C4-2B (cell line): ENCODE measurements around the gene NPTX1.

Experiments used
- H3K27ac ChIP-seq: fragments of 450-650 bp; 2 replicates; pipeline ENCODE4 v1.5.1; 2017
- CTCF ChIP-seq: fragments of 450-650 bp; conservative IDR thresholded peaks from 2 replicates; pipeline ENCODE4 v1.5.1; 2017; ENCODE audit warnings: mild to moderate bottlenecking
- ZFX ChIP-seq: fragments of 450-650 bp; IDR thresholded peaks from 2 replicates; pipeline ENCODE4 v1.6.1; 2017

Gene NPTX1

DNA sequence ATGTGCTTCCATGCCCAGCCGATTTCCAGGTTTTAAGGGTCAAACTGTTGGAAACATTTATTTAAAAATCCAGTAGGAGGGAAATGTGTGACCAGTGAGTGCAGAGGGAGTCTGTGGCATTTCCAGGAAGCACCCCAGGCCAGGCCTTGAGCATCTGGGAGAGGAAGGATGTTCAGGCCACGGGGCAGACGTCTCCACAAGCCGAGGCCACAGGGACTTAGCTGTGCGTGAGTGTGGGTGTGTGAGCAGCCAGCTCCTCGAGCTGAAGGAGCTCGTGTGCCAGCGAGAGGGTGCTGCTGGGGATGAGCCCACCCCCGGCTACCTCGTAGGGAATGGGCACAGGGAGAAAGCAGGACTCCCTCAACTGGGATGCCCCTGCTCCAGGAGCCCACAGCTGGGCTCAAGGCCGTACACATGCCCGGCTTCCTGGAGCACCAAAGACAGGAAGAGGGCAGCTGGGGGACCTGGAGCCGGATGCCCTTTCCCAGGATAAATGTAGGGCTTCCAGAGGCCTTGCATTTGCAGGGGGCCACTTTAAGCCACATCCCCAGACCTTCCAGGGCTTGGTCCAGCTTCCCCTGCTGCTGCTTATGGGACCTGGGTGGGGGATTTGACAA, 12.5 kb downstream of the NPTX1 start:
- no peak overlapping the region for H3K27ac ChIP-seq
- TF ChIP-seq CTCF (no peak), ZFX (no peak)

DNA sequence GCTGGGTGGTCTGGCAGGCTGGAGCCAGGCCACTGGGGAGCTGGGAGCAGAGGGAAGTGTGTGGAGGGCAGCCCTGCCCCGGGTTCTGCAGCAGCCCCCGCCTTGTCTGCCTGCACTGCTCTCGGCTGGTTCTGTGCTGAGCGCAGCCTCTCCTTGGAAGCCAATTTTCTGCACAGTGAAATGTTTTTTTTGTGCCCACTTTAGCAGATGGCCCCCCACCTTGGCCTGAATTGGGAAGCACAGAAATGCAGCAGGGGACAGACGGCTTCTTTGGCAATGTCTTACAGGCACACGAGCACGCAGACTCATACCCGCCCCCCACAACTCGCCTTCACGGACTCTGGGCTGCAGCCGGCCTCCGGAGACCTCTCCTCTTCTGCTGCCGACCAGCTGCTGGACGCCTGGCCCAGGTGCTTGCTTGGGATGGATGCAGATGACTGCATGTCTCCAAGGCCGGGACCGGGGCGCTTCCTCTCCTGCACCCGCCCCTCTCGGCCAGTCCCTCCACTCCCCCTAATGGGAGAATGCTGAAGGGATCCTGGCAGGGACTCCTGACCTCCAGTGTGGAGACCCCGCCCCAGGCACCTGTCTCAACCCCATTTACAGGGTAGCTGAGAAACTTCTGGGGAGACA, 14.8 kb downstream of the NPTX1 start:
- no peak for TF ChIP-seq ZFX
- TF ChIP-seq CTCF = no peak
- no peak overlapping the region for H3K27ac ChIP-seq

DNA sequence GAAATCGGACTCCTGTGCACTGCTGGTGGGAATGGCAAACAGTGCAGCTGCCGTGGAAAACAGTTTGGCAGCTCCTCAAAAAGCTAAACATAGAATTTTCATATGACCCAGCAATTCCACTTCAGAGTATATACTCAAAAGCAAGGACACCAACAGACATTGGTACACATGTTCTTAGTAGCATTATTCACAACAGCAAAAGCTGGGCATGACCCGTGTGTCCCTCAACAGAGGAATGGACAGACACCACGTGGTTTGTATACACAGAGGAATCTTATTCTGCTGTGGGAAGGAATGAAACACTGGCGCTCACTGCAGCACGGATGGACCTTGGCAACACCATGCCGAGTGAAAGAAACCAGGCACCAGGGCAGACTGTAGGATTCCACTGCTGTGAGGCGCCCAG, 16.0 kb downstream of the NPTX1 start:
- H3K27ac ChIP-seq = no peak overlapping the region
- TF ChIP-seq CTCF (no peak), ZFX (no peak)

DNA sequence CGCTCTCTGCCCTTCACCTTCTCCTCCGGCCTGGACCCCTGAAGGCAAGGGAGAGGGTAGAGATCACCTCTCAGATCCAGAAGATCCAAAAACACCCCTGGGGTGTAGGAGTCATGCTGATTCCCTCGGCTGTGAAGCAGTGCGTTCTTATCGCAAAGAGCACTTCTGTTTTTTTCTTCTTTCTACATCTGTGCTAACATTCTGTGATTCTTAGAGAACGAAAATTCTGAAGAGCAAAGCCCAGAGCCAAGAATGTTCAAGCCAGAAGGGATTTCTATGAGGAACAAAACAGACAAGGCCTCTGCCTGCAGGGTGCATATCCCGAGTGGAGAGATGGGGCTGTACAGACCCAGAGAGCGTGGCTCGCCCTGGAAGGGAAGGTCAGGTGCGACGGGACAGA, 17.2 kb downstream of the NPTX1 start:
- H3K27ac ChIP-seq = no peak overlapping the region
- TF ChIP-seq CTCF = no peak
- TF ChIP-seq ZFX = no peak

GRCh38 chr17:80458016-80458415, 18.4 kb downstream of the NPTX1 start:
- no peak for TF ChIP-seq CTCF
- TF ChIP-seq ZFX = no peak
- H3K27ac ChIP-seq = no peak overlapping the region

DNA sequence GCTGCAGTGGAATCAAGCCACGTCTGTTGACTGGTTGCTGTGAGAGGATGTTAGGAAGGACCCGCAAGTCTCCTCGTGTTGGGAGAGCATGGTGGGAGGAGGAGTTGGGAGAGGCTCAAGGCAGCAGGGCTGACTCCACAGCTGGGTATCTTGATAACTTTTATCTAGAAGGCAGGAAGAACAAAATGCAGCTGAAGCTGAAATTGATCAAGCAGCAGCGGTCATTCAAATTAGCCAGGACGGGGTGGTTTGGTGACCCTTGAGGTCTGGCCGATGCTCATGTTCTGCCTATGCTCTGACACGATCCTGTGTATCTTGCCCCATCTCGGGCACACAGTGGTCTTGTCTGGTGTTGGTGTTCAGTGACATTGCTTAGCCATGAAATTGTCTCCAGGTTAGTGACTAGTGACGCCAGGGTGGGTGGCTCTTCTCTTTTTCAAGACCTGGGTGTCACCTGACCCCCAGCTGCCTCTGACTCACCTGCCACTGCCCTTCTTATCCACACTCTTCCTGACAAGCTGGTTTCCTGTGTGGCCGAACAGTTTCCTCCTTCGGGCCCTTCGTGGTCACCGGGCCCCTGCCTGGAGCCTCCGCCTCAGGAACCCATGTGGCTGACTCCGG, 19.1 kb downstream of the NPTX1 start:
- no peak overlapping the region for H3K27ac ChIP-seq
- TF ChIP-seq CTCF (no peak), ZFX (no peak)

DNA sequence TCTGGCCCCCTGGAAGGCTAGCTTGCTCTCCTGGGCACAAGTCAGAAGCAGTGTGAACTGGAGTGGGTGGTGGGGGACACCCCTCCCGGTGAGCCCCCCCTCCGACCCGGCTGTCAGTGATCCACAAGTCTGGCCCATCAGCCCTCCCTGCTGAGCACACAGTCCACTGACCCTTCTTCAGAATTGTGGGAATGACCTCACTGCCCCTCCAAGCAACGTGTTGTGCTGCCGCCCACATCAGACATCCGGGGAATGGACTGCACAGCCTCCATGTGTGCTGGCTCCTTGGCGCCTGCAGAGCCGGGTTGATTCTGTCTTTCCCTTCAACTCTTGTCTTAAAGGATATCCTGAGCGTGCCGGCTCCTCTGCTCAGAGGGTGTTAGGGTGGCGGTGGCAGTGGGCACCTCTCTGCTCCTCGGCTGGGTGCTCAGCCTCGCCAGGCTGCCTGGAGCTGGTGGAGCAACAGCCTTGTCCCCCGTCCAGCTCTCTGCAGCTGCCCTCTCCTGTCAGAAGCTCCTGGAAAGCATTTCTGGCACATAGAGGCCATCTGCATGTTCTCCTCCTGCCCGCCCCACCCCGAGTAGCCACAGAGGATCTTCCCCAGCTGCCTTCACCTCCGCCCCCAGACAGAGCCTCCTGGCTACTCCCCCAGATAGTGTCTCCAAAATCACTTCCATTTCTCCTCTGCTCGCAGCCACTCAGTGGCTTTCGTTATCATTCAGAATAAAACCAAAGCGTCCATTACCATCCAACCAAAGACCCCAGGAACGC, 19.8 kb downstream of the NPTX1 start:
- H3K27ac ChIP-seq = no peak overlapping the region
- TF ChIP-seq ZFX = no peak
- no peak for TF ChIP-seq CTCF
